ENCODE results near the gene TRPM8. TPM values are rescaled to one million over a fixed set of nuclear protein-coding genes. Genes with fewer than 3 reads are reported as not detected.
"Not testable (repeated sequence)": the region's sequence is repeated elsewhere in the genome, so short reads cannot be mapped to it uniquely, and the experiment has no call there.

The TRPM8 gene
- total RNA-seq (0.83 TPM in 1 of 2 replicates, not detected in the other), polyA plus RNA-seq (not detected in 2 replicates)

DNA sequence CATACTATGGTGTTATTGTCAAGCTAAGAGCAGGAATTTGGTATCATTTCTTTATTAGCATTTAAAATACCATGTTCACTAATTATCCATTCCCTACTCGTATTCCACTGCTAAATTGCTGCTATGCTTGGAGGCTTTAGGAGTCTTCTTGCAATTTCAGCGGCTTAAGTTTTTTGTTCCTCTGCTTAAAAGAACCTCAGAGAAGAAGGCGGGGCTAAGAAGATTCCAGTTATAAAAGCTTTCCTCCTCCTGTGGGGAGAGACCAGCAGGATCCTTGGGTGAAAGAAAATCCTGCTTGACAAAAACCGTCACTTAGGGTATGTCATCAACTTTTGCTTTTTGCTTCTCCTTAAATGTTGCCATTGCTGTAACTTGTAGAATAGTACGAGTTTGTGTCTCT, at the start of gene TRPM8:
Gene TRPM8, plus strand, starts transcription at position 258 of the 400 bp plus-strand sequence. CDS start 9,165 bp downstream, outside the sequence.
- no peak for DNase-seq (ENCODE audit: low read depth in 1 of 2, low spot score in 1 of 2)
- Histone ChIP-seq H3K9me3 (ENCODE audit: low read depth) (no peaks in the 10 kb centered on the region), H3K4me1 (ENCODE audit: low read depth) (no peaks in the 10 kb centered on the region), H3K4me3 (no peak within 1 kb of the TSS), H3K36me3 (no peaks in the 10 kb centered on the region), H3K27ac (no peak within 1 kb of the TSS), H3K27me3 (peaks cover 13% of the 10 kb centered on the region)
- no peak for TF ChIP-seq CTCF (IDR thresholded peaks at IDR 0.05; ENCODE audit: low read depth, low read length)

DNA sequence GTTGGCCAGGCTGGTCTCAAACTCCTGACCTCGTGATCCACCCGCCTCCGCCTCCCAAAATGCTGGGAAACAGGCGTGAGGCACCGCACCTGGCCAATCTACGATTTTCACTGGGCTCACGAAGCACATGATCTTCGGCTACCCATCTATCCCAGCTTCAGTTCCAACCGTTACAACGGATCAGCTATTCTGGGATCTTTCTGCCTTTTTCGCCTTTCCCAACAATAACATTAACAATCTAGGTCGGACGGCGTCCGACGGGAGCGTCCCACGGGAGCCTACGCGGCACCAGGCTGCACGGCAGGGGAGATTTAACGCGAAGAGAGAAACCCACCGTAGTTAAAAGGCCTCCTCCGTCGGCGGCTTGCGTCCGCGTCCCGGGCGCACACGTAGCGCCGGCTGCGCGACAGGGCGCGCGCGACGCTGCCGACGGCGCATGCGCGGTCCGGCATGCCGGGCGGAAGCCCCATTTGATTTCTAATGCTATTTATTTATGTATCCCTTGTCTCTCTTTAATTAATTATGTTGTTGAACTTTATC, 49.1 kb upstream of the TRPM8 start, which contains the start of gene MSL3B:
Gene MSL3B, minus strand, starts transcription at position 394 of the 540 bp plus-strand sequence.
- H3K27ac ChIP-seq, result no peak within 1 kb of the TSS
- no peak for TF ChIP-seq CTCF (IDR thresholded peaks at IDR 0.05; ENCODE audit: low read depth, low read length)
- H3K4me3 ChIP-seq, result peak within 1 kb of the TSS; percentile 33

DNA sequence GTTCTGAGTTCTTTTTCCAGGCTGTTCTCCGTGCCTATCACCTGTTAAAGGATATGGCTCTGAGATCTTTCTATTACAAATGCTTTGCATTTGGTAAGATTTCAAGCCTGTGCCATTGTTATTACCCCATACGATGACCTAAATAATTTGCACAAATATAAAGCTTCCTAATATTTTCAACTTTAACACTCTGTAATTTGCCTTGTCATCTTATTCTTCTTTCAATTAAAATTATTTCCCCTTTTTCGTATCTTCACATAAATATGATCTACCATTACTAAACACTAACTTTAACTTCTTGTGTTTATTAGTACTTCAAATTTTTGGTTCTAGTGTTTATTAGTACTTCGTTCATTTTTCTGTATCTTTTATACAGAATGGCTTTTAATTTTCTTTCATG, 45.7 kb upstream of the TRPM8 start:
- no peaks in the 10 kb centered on the region for H3K9me3 ChIP-seq (ENCODE audit: low read depth)
- no peak overlapping the region for H3K27ac ChIP-seq
- peaks cover 22% of the 10 kb centered on the region for H3K27me3 ChIP-seq
- no peaks in the 10 kb centered on the region for H3K4me1 ChIP-seq (ENCODE audit: low read depth)
- H3K36me3 ChIP-seq, result no peaks in the 10 kb centered on the region
- no peak overlapping the region for H3K4me3 ChIP-seq
- TF ChIP-seq CTCF (IDR thresholded peaks at IDR 0.05; ENCODE audit: low read depth, low read length), result no peak
- no peak for DNase-seq (ENCODE audit: low read depth in 1 of 2, low spot score in 1 of 2)

More for the DNA sequence above, 49.1 kb upstream of the TRPM8 start, which contains the start of gene MSL3B:
- H3K4me1 ChIP-seq (ENCODE audit: low read depth), result no peaks in the 10 kb centered on the region
- peaks cover 14% of the 10 kb centered on the region for H3K27me3 ChIP-seq
- no peaks in the 10 kb centered on the region for H3K36me3 ChIP-seq
- H3K9me3 ChIP-seq (ENCODE audit: low read depth), result no peaks in the 10 kb centered on the region
- DNase-seq (ENCODE audit: low read depth in 1 of 2, low spot score in 1 of 2), result peak; percentile 64 to 75

DNA sequence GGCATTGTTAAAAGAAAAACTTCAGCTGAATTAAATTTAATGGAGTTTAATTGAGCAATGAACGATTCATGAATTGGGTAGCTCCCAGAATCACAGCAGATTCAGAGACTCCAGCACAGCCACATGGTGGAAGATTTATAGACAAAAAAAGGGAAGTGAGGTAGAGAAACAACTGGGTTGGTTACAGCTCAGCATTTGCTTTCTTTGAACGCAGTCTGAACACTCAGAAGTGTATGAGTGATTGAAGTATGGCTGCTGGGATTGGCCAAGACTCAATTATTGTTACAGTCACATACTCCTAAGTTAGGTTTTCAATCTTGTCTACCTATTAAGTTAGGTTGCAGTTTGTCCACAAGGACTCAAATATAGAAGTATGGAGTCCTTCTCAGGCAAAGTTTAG, 45.0 kb upstream of the TRPM8 start:
- H3K36me3 ChIP-seq; H3K9me3 ChIP-seq (ENCODE audit: low read depth); H3K4me3 ChIP-seq; H3K4me1 ChIP-seq (ENCODE audit: low read depth); H3K27ac ChIP-seq; DNase-seq (ENCODE audit: low read depth in 1 of 2, low spot score in 1 of 2): not testable (repeated sequence)
- peaks cover 22% of the 10 kb centered on the region for H3K27me3 ChIP-seq

GRCh38 chr2:233882353-233882752, 34.8 kb upstream of the TRPM8 start:
- Histone ChIP-seq H3K27ac (no peak overlapping the region), H3K4me1 (ENCODE audit: low read depth) (no peaks in the 10 kb centered on the region), H3K36me3 (no peaks in the 10 kb centered on the region), H3K27me3 (no peaks in the 10 kb centered on the region), H3K4me3 (no peak overlapping the region), H3K9me3 (ENCODE audit: low read depth) (no peaks in the 10 kb centered on the region)
- DNase-seq (ENCODE audit: low read depth in 1 of 2, low spot score in 1 of 2), result no peak
- no peak for TF ChIP-seq CTCF (IDR thresholded peaks at IDR 0.05; ENCODE audit: low read depth, low read length)

- DNase-seq (ENCODE audit: low read depth in 1 of 2, low spot score in 1 of 2), result no peak
- Histone ChIP-seq H3K4me1 (ENCODE audit: low read depth) (no peaks in the 10 kb centered on the region), H3K36me3 (no peaks in the 10 kb centered on the region), H3K27ac (no peak overlapping the region), H3K27me3 (no peaks in the 10 kb centered on the region), H3K4me3 (no peak overlapping the region), H3K9me3 (ENCODE audit: low read depth) (no peaks in the 10 kb centered on the region)
- TF ChIP-seq CTCF (IDR thresholded peaks at IDR 0.05; ENCODE audit: low read depth, low read length), result no peak
Measured at GRCh38 chr2:233892793-233893192, 24.4 kb upstream of the TRPM8 start.

GRCh38 chr2:233896253-233896652, 20.9 kb upstream of the TRPM8 start:
- not testable (repeated sequence) for H3K4me1 ChIP-seq (ENCODE audit: low read depth); H3K36me3 ChIP-seq; H3K27ac ChIP-seq; H3K4me3 ChIP-seq; H3K9me3 ChIP-seq (ENCODE audit: low read depth); H3K27me3 ChIP-seq
- DNase-seq (ENCODE audit: low read depth in 1 of 2, low spot score in 1 of 2), result peak in 1 of 2 donors; percentile 16

Data from cardiac muscle cell (in vitro differentiated cells and primary cell).